Activated CD4-positive, alpha-beta T cell treated with anti-CD3 and anti-CD28 coated beads for 36 hours (primary cell): ENCODE data around the gene FAM174C. TPM values are rescaled to one million over a fixed set of nuclear protein-coding genes. Genes with fewer than 3 reads are reported as not detected.

Experiments
- ATAC-seq: fragments of 200-7000 bp; cut with Tn5 transposase; one replicate; pipeline ENCODE4 v1.10.0; 2021; ENCODE audit warnings: mild to moderate bottlenecking, moderate library complexity
- CTCF ChIA-PET: fragments of 350-600 bp; sonication (Branson Sonifier 250); formaldehyde crosslinking; loops from one replicate; lab custom pipeline; 2021; ENCODE audit warnings: antibody characterized with exemption; lab: Charles Lee
- POLR2A ChIA-PET: fragments of 350-600 bp; sonication (Branson Sonifier 250); formaldehyde crosslinking; loops from one replicate; lab custom pipeline; 2021; ENCODE audit warnings: antibody characterized with exemption, inconsistent platforms; lab: Charles Lee
- DNase-seq: peaks from one replicate; pipeline ENCODE4 v3.0.0-alpha.2; 2020
- H3K27ac Mint-ChIP-seq: one replicate; pipeline ENCODE4 v1.8.0; 2021; ENCODE audit warnings: mixed read lengths
- H3K27me3 Mint-ChIP-seq: one replicate; pipeline ENCODE4 v1.8.0; 2021; ENCODE audit warnings: mixed read lengths
- H3K36me3 Mint-ChIP-seq: one replicate; pipeline ENCODE4 v1.8.0; 2021; ENCODE audit warnings: low read depth, mixed read lengths
- H3K4me1 Mint-ChIP-seq: one replicate; pipeline ENCODE4 v1.8.0; 2021; ENCODE audit warnings: mixed read lengths
- H3K4me3 Mint-ChIP-seq: one replicate; pipeline ENCODE4 v1.8.0; 2021; ENCODE audit warnings: mild to moderate bottlenecking, moderate library complexity, mixed read lengths
- H3K9me3 Mint-ChIP-seq: one replicate; pipeline ENCODE4 v1.8.0; 2021; ENCODE audit warnings: low read depth, mixed read lengths
- intact Hi-C, 2 experiments: fragments of 100-400 bp; cut with DNase I in 1 of 2; cut with micrococcal nuclease in 1 of 2; formaldehyde crosslinking; loops; one replicate each; pipeline versions ENCODE4 v1.14.2 to v1.15.1; 2022 to 2024; cut with DNase I, micrococcal nuclease
- total RNA-seq, 2 experiments: library from RNA; stranded (reverse); gene quantifications; one replicate each; pipeline ENCODE4 v1.2.3, GENCODE V29; 2021

Gene FAM174C
- total RNA-seq, 2 experiments from 2014 or later = 75.3 to 88.3 TPM

DNA sequence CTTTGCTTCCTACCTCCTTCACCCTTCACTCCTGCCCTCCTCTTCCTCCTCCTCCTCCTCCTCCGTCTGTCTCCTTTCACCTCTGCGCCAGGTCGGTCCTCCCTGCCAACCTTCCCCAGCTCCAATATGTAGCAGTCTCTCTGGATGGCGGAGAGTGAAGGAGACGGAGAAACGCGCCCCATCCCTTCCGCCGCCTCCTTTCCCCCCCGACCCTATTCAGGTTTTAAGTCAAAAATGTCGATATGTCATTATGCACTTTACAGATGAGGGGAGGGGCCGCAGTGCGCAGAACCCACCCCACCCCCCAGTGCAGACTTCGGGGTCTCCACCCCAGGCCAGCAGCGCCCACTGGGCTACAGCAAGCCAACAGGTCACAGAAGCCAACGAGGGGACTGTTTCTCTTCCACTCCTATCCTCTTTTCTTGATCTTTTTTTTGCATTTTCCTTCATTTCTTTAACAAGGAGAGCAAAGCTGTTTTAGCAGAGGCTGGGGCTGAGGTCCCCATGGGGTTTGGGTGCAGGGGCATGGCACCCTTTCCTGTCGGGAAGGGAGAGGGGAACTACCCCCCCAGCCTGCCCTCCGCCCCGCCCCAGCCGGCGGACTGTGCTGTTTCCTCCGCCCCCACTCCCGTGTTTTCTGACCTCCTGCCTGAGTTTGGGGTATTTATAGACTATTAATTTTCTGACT, 17.7 kb upstream of the FAM174C start:
- ChIA-PET CTCF (interaction anchor here (1.8 kb wide), 1 partner anchor 13 kb away, joined by 6 read pairs; no protein-coding TSS in a partner anchor), POLR2A (no interaction called here)
- Mint-ChIP-seq H3K36me3 (peaks cover 52% of the 10 kb centered on the region), H3K9me3 (no peaks in the 10 kb centered on the region), H3K4me3 (peak overlapping the region; percentile 95), H3K4me1 (peaks cover 52% of the 10 kb centered on the region), H3K27me3 (no peaks in the 10 kb centered on the region), H3K27ac (peak overlapping the region; percentile 97)
- intact Hi-C loops = no loop called here
- DNase-seq (no peak), ATAC-seq (no peak)

DNA sequence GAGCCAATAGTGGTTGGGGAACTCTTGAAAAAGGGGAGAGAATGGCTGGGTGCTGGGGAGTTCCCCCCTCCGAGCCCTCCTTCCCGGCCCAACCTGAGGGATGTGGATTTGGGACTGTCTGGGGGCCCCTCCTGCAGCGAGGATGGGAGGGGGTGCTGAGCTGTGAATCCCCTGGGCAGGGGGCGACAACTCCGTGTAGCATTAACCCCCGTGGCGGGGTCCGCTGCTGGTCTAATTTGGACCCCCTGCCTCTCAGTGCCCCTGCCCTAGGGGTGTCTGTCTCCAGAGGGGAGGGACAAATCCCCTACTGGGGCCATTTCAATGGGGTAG, 17.2 kb upstream of the FAM174C start:
- H3K36me3 Mint-ChIP-seq = peaks cover 52% of the 10 kb centered on the region
- no peaks in the 10 kb centered on the region for H3K27me3 Mint-ChIP-seq
- intact Hi-C loops = no loop called here
- peak overlapping the region; percentile 95 for H3K4me3 Mint-ChIP-seq
- ChIA-PET POLR2A (interaction anchor here (0.7 kb wide), 1 partner anchor 365 kb away, joined by 3 read pairs; the partner anchor contains the start of gene RNU6-9), CTCF (no interaction called here)
- H3K9me3 Mint-ChIP-seq = no peaks in the 10 kb centered on the region
- no peak for DNase-seq
- H3K4me1 Mint-ChIP-seq = peaks cover 56% of the 10 kb centered on the region
- H3K27ac Mint-ChIP-seq = peak overlapping the region; percentile 97
- ATAC-seq = no peak

DNA sequence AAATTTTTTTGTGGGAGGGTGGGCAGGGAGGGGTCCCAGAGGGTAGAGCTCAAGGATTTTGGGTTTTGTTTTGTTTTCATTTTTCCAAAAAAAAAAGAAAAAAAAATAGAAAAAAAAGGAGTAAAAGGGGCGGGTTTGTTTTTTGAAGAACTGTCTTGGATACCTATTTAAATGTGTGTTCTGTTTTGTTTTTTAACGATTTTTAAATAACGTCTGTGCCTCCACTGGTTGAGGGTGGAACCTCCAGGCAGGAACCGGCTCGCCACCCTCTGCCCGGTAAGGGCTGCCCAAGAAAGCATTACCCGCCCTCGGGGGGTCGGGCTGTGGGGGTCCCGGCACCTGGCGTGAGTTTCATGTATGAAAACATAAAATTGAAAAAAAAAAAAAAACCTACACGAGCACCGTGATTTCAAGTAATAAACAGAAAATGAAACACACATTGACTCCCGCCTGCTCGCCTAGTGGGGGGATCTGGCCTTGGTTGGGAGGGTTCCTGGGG, 16.6 kb upstream of the FAM174C start:
- no peaks in the 10 kb centered on the region for H3K9me3 Mint-ChIP-seq
- H3K27me3 Mint-ChIP-seq = no peaks in the 10 kb centered on the region
- H3K36me3 Mint-ChIP-seq = peaks cover 48% of the 10 kb centered on the region
- ATAC-seq (peak; percentile 2), DNase-seq (no peak)
- H3K4me3 Mint-ChIP-seq = peak overlapping the region; percentile 95
- peak overlapping the region; percentile 97 for H3K27ac Mint-ChIP-seq
- POLR2A ChIA-PET = interaction anchor here (0.7 kb wide), 1 partner anchor 365 kb away, joined by 3 read pairs; the partner anchor contains the start of gene RNU6-9
- CTCF ChIA-PET = interaction anchor here (1.2 kb wide), 1 partner anchor 10 kb away, joined by 4 read pairs; the partner anchor contains the start of gene CIRBP
- peaks cover 55% of the 10 kb centered on the region for H3K4me1 Mint-ChIP-seq
- intact Hi-C loops = no loop called here

DNA sequence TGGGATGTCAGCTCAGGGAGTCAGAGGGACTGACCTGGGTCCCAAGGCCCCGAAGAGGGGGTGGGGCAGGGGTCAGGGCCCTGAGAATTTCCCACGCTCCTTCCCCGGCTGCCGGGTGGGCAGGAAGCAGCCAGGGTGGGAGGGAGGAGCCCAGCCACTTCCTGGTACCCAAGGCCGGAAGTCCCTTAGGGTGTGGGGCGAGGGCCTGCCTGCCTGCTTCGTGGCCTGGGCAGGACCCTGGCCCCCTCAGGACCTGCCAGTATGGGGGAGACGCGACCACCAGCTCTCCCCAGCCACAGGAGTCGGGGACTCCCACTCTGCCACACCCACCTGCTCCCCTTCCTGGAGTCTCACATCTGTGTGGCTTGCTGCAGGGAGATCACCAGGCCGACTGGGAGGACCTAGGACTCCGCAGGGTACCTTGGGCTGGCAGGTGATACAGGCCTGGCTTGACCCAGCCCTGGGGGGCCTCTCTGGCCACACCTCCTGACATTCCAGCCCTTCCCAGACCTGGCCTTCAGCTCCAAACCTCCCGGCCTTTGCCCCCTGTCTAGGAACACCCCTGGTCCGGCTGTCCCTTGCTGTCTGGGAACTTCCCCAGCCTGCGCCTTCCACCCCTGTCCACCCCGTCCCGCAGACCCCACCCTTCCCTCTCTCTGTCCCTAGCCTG, 16.0 kb upstream of the FAM174C start:
- POLR2A ChIA-PET = interaction anchor here (0.6 kb wide), 1 partner anchor 10 kb away, joined by 3 read pairs; the partner anchor contains the start of gene CIRBP
- Mint-ChIP-seq H3K4me1 (peaks cover 55% of the 10 kb centered on the region), H3K9me3 (no peaks in the 10 kb centered on the region), H3K27me3 (no peaks in the 10 kb centered on the region), H3K27ac (peak overlapping the region; percentile 97), H3K36me3 (peaks cover 47% of the 10 kb centered on the region), H3K4me3 (peak overlapping the region; percentile 95)
- peak; percentile 82 for DNase-seq
- ATAC-seq = peak; percentile 50
- intact Hi-C loops = no loop called here
- CTCF ChIA-PET = interaction anchor here (1.2 kb wide), 1 partner anchor 10 kb away, joined by 4 read pairs; the partner anchor contains the start of gene CIRBP

DNA sequence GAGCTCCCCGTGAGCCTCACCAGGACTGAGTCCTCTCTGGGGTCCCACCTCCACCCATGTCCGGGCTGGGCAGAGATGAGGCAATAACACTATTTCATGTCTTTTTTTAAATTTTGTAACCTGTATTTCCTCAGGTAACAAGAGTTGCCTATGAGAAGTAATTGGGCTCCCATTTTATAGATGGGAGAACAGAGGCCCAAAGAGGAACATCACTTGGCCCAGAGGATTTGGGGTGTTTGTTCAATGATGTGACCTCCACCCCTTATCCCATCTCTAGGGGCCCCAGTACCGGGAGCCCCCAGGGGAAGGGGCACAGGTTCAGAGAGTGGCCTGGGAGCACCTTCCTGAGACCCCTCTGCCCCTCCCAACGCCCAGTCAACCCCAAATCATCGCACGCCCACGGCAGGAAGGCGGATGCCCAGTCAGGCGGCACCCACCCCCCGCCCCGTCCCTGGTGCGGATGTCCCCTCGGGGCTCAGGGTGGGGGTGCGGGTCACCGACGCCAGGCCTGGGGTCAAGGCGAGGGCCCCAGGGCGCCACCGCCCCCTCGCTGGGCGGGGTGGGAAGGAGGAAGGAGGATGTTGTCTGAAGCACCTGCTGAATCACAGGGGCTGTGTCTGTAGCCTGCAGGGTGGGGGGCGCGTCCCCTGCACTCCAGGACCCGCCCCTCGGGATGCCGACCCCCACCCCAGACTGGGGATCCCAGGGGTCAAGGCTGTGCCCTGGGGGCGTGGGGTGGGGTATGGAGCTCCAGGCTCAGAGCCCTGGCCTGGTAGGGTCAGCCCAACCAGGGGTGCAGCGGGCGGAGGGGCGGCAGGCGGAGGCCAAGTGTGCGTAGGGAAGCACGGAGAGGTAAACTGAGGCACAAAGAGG, 15.2 kb upstream of the FAM174C start:
- H3K9me3 Mint-ChIP-seq = no peaks in the 10 kb centered on the region
- DNase-seq (peak; percentile 77), ATAC-seq (peak; percentile 19)
- H3K4me3 Mint-ChIP-seq = peak overlapping the region; percentile 95
- no peaks in the 10 kb centered on the region for H3K27me3 Mint-ChIP-seq
- intact Hi-C loops = loop anchor here (1.0 to 10.0 kb wide), 4 partner anchors 9 to 835 kb away; partner anchors contain the start of genes CIRBP (in 1 of the 2), GPX4 (in 1 of the 2), IZUMO4 (in 1 of the 2) and MOB3A (in 1 of the 2)
- peaks cover 39% of the 10 kb centered on the region for H3K36me3 Mint-ChIP-seq
- CTCF ChIA-PET = interaction anchor here (1.2 to 2.3 kb wide), 2 partner anchors 9 to 16 kb away, joined by 4 to 17 read pairs; partner anchors contain the start of gene CIRBP
- H3K4me1 Mint-ChIP-seq = peaks cover 50% of the 10 kb centered on the region
- POLR2A ChIA-PET = interaction anchor here (0.6 to 1.7 kb wide), 2 partner anchors 9 kb away, joined by 3 to 10 read pairs; partner anchors contain the start of gene CIRBP
- peak overlapping the region; percentile 97 for H3K27ac Mint-ChIP-seq

DNA sequence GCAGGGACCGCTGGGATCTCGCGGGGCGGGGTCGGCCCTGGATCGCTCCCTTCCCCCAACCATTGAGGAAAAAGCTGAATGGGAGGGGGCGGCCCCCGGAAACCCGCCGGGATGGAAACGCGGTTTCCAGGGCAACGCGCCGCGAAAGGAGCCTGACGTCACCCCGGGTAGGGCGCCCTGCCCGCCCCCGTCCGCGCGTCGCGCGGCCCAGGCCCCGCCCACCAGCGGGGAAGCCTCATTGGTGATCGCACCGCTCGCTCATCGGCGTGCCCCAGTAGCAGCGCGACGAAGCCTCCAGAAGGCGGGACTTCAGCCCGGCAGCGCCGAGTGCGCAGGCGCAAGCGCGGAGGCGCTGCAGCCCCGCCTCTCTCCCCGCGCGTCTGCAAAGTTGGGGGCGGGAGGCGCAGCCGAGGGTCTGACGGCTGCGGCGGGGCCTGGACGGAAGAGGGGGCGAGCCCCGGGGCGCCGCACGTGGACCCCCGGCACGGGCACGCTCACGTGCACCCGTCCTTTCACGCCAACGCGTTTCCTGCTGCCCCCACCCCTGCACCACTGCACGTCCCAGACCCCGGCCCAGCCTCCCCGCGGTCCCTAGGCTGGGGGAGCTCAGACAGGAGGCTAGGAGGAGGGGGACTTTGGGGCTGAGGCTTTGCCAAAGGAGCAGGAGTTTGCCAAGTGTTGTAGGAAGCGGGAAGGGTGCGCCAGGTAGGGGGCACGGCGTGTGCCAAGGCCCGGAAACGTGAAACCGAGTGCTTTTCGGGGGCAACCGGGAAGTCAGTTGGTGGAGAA, 14.4 kb upstream of the FAM174C start:
- intact Hi-C loops = loop anchor here (1.0 to 10.0 kb wide), 5 partner anchors 8 to 834 kb away; partner anchors contain the start of genes CIRBP (in 1 of the 2), FAM174C (in 1 of the 2), GPX4 (in 1 of the 2) and IZUMO4 (in 1 of the 2)
- Mint-ChIP-seq H3K27ac (peak overlapping the region; percentile 87), H3K27me3 (no peaks in the 10 kb centered on the region), H3K9me3 (no peaks in the 10 kb centered on the region), H3K4me3 (peak overlapping the region; percentile 95), H3K4me1 (peaks cover 54% of the 10 kb centered on the region), H3K36me3 (peaks cover 38% of the 10 kb centered on the region)
- ATAC-seq (peak; percentile 82), DNase-seq (peak; percentile 99)
- ChIA-PET CTCF (interaction anchor here (0.8 to 2.3 kb wide), 5 partner anchors 17 to 196 kb away, joined by 3 to 17 read pairs (median 5); partner anchors contain the start of gene ATP5F1D), POLR2A (interaction anchor here (0.6 to 1.7 kb wide), 3 partner anchors 8 to 247 kb away, joined by 4 to 10 read pairs (median 5); partner anchors contain the start of genes CIRBP and FAM174C)

DNA sequence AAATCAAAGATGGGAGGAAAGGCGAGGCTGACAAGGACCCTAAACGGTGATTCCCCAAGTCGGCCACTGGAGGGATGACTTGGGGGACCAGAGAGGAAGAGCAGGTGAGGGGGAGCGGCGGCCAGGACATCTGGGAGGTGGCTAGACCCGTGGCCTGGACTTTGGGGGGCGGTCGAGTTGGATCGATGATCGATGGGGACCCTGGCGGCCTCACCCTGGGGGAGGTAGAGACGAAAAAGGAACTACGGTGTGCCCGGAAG, 13.9 kb upstream of the FAM174C start:
- H3K36me3 Mint-ChIP-seq = peaks cover 32% of the 10 kb centered on the region
- no peaks in the 10 kb centered on the region for H3K27me3 Mint-ChIP-seq
- ChIA-PET POLR2A (interaction anchor here (0.9 to 1.7 kb wide), 3 partner anchors 8 to 17 kb away, joined by 3 to 10 read pairs (median 4); partner anchors contain the start of genes CIRBP and FAM174C), CTCF (interaction anchor here (0.8 to 2.3 kb wide), 6 partner anchors 8 to 197 kb away, joined by 3 to 17 read pairs (median 5); partner anchors contain the start of gene ATP5F1D)
- H3K9me3 Mint-ChIP-seq = no peaks in the 10 kb centered on the region
- H3K4me1 Mint-ChIP-seq = peaks cover 56% of the 10 kb centered on the region
- H3K4me3 Mint-ChIP-seq = peak overlapping the region; percentile 95
- peak overlapping the region; percentile 87 for H3K27ac Mint-ChIP-seq
- ATAC-seq (no peak), DNase-seq (peak; percentile 42)
- intact Hi-C loops = loop anchor here in 1 of 2 experiments (1.0 to 10.0 kb wide), 3 partner anchors 14 to 833 kb away; partner anchors contain the start of genes FAM174C, GPX4, IZUMO4 and MOB3A

DNA sequence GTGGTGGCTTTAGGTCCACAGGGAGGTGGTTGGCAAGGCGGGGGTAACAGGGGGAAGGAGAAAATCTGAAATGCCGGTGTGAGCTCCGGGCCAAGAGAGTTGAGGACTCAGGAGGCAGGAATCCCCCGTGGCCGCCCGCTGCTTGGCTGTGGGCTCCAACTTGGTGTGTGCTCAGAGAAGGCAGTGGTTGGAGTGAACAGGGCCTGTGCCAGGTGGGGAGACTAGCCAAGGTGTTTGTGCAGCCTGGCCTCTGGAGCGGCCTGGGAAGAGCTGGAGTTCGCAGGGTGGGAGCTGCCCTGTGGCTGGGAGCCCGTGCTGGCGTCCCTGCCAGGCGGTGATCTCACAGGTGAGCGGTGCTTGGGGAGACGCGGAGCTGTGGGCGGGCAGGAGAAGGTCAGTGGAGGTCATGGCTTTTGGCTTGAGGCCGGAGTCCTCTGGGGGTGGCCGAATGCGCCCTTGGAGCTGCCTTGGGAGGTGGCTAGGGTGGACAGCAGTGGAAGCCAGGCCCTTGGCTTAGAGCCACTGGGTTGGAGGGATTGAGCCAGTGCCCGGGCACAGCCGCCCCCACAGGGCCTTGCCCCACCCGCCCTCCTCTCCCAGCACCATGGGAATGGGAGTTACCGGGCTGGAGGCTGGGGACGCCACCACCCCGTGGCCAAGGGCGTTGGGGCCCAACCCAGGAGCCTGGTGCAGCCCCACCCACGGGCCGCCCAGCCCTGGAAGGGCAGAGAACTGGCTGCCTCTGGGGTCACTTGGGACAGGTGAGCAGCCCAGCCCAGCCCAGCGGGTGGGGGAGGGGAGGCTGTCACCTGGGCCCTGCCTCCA, 13.3 kb upstream of the FAM174C start:
- peaks cover 57% of the 10 kb centered on the region for H3K4me1 Mint-ChIP-seq
- CTCF ChIA-PET = interaction anchor here (0.8 to 2.3 kb wide), 6 partner anchors 9 to 197 kb away, joined by 3 to 17 read pairs (median 5); partner anchors contain the start of gene ATP5F1D
- no peaks in the 10 kb centered on the region for H3K9me3 Mint-ChIP-seq
- POLR2A ChIA-PET = interaction anchor here (0.9 to 1.7 kb wide), 3 partner anchors 7 to 18 kb away, joined by 3 to 10 read pairs (median 4); partner anchors contain the start of genes CIRBP and FAM174C
- H3K36me3 Mint-ChIP-seq = peaks cover 29% of the 10 kb centered on the region
- H3K27me3 Mint-ChIP-seq = no peaks in the 10 kb centered on the region
- intact Hi-C loops = loop anchor here in 1 of 2 experiments (1.0 to 10.0 kb wide), 3 partner anchors 13 to 833 kb away; partner anchors contain the start of genes FAM174C, GPX4, IZUMO4 and MOB3A
- H3K4me3 Mint-ChIP-seq = peak overlapping the region; percentile 95
- ATAC-seq = no peak
- peak; percentile 60 for DNase-seq
- peak overlapping the region; percentile 87 for H3K27ac Mint-ChIP-seq

DNA sequence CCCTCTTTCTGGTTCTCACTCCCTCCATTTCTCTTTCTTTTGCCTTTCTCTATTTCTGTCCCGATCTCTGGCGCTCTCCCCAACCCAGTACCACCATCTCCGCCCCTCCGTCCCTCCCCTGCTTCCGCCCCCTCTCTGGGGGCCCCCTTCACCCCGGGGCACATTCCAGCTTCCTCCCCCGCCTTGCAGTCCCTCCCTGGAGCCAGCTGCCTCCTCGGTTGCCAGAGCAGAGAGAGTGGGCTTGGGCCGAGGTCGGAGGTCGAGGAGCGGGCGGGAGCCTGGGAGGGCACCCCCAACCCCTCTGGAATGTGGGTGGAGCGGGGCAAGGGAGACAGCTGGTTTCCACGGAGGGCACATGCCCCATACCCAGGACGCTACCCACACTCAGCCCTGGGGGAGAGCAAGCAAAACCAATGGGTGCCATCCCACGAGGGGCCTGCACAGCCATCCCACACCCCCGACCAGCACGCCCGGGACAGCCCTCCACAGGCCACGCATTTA, 12.7 kb upstream of the FAM174C start:
- POLR2A ChIA-PET = no interaction called here
- peak overlapping the region; percentile 34 for H3K27ac Mint-ChIP-seq
- DNase-seq (no peak), ATAC-seq (no peak)
- peaks cover 25% of the 10 kb centered on the region for H3K36me3 Mint-ChIP-seq
- no peaks in the 10 kb centered on the region for H3K9me3 Mint-ChIP-seq
- no peaks in the 10 kb centered on the region for H3K27me3 Mint-ChIP-seq
- CTCF ChIA-PET = interaction anchor here (1.0 to 7.2 kb wide), 4 partner anchors 9 to 21 kb away, joined by 5 to 163 read pairs (median 11); partner anchors contain the start of gene ATP5F1D
- H3K4me3 Mint-ChIP-seq = peak overlapping the region; percentile 47
- peaks cover 58% of the 10 kb centered on the region for H3K4me1 Mint-ChIP-seq
- intact Hi-C loops = loop anchor here in 1 of 2 experiments (10.0 kb wide), 1 partner anchor 832 kb away; the partner anchor contains the start of genes IZUMO4 and MOB3A
